VCaP (cell line): ENCODE results near the gene PPP6R1.

ENCODE experiments used
- H3K27ac ChIP-seq: fragments of 450-650 bp; 2 replicates; pipeline ENCODE4 v1.5.1; 2017
- TF ChIP-seq, protein P1 (sequence below): fragments of 450-650 bp; conservative IDR thresholded peaks from 2 replicates; pipeline ENCODE4 v1.5.1; 2017; ENCODE audit warnings: mild to moderate bottlenecking, moderate library complexity

Gene PPP6R1

GRCh38 chr19:55279340-55279739, 20.5 kb upstream of the PPP6R1 start:
- H3K27ac ChIP-seq = peak overlapping the region; percentile 81
- TF ChIP-seq, protein P1, sequence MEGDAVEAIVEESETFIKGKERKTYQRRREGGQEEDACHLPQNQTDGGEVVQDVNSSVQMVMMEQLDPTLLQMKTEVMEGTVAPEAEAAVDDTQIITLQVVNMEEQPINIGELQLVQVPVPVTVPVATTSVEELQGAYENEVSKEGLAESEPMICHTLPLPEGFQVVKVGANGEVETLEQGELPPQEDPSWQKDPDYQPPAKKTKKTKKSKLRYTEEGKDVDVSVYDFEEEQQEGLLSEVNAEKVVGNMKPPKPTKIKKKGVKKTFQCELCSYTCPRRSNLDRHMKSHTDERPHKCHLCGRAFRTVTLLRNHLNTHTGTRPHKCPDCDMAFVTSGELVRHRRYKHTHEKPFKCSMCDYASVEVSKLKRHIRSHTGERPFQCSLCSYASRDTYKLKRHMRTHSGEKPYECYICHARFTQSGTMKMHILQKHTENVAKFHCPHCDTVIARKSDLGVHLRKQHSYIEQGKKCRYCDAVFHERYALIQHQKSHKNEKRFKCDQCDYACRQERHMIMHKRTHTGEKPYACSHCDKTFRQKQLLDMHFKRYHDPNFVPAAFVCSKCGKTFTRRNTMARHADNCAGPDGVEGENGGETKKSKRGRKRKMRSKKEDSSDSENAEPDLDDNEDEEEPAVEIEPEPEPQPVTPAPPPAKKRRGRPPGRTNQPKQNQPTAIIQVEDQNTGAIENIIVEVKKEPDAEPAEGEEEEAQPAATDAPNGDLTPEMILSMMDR = no peak

DNA sequence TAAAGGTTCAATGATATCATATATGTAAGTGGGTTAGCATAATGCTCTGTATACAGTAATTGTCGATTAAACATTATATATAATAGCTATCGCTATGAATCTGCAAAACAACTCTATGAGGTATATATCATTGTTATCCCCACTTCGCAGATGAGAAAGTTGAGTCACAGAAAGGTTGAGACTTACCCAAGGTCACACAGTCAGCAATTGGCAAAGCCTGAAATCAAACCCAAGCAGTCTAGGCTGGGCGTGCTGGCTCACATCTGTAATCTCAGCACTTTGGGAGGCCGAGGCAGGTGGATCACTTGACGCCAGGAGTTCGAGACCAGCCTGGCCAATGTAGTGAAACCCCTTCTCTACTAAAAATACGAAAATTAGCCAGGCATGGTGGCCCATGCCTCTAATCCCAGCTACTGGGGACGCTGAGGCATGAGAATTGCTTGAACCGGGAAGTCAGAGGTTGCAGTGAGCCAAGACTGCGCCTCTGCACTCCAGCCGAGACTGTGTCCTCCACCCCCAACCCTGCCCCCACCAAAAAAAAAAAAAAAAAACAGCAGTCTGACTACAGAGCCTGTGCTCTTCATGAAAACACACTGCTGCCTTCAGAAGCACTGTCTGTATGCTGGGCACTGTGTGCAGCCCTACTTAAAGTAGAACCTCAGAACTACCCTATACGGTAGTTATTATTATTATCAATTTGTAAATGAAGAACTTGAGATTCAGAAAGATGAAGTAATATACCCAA, 19.7 kb upstream of the PPP6R1 start:
- H3K27ac ChIP-seq = peak overlapping the region; percentile 81; the same call in 1 of the 2 replicates
- TF ChIP-seq, protein P1 = no peak

DNA sequence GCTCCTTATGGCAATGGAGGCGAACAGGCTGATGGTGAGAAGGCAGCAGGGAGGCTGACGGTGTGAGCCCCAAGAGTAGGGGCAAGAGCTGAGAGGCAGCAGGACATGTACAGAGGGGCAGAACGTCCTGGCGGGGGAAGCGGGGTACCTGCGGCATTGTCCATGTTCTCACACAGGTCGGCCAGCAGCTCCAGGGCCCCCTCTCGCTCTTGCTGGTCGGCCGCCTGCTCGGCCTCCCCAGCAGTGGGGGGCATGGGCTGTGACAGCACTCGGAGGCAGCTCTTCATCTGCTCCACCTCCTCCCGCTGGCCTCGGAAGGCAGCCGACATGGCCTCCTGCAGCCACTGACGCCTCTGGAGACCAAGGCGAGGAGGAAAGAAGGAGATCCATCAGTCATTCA, 18.7 kb upstream of the PPP6R1 start:
- TF ChIP-seq, protein P1 = no peak
- H3K27ac ChIP-seq = no peak overlapping the region

DNA sequence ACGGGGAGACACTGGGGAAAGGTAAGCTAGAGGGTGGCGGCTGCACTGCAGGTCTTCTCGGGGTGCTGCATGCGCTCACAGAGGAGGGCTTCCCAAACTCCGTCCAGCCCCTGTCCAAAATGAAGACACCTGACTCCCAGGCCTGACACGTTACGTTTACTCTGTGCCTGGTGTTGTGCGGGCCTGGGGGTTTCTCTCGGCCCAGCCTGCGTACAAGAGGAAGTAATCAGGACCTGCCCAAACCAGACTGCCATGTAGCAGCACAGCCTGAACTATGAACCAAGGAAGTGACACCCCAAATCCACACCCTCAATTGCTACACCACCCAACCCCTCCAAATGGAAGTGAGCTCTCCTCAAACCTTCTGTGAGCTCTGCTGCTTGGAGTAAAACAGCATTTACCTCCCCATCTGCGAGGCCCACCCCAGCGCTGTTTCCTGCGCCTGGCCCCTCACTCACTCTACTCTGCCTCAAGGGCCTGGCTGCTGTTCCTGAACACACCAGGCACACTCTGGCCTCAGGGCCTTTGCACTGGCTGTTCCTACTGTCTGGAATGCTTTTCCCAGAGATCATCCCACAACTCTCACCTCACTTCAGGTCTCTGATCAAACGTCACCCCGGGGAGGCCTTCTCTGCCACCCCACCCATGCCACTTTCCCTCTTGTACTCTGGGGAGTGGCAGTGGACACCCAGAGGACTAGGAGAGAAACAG, 18.1 kb upstream of the PPP6R1 start:
- TF ChIP-seq, protein P1 = no peak
- no peak overlapping the region for H3K27ac ChIP-seq

DNA sequence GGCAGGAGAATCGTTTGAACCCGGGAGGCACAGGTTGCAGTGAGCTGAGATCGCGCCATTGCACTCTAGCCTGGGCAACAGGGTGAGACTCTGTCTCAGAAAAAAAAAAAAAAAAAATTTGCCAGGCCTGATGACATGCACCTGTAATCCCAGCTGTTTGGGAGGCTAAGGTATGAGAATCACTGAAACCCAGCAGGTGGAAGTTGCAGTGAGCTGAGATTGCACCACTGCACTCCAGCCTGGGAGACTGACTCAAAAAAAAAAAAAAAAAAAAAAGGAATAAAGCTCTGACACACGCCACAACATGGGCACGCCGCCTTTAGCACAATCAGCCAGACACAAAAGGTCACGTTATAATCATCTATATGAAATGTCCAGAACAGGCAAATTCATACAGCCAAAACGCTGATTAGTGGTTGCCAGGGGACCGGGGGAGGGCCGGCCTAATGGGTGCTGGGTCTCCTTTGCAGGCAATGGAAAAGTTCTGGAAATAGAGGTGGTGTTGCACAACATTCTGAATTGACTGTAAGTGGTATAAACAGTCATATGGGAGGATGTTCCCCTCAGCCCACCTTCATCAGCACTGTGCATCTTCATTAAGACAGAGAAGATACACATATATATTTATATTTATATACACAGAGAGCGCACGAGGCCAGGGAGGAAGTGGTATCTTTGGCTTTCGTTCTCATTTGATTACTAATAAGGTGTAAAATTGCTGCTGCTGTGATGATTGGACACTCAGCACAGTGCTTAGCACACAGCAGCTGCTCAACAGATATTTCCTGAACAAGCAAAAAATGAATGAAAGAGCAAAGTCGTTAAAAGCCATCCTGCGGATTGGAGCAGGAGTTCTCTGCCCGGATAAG, 17.3 kb upstream of the PPP6R1 start:
- TF ChIP-seq, protein P1 = no peak
- no peak overlapping the region for H3K27ac ChIP-seq

GRCh38 chr19:55273978-55274707, 15.3 kb upstream of the PPP6R1 start:
- TF ChIP-seq, protein P1 = no peak
- H3K27ac ChIP-seq = no peak overlapping the region
